Measurements from ENCODE around the gene GOLPH3L. TPM values are rescaled to one million over a fixed set of nuclear protein-coding genes. Genes with fewer than 3 reads are reported as not detected.
"Not testable (repeated sequence)": the region's sequence is repeated elsewhere in the genome, so short reads cannot be mapped to it uniquely, and the experiment has no call there.

GOLPH3L gene
- total and polyA plus RNA-seq, 4 donors, result 6.0 to 11.3 (median 7.5) TPM

GRCh38 chr1:150718225-150718891 lies 21.4 kb upstream of the GOLPH3L start:
- Histone ChIP-seq H3K4me3 (ENCODE audit: low read depth in 1 of 3, low read length in 3 of 3) (no peak overlapping the region), H3K9ac (ENCODE audit: low read depth in 1 of 2, low read length in 2 of 2) (no peak overlapping the region), H3K36me3 (ENCODE audit: control insufficient read depth in 4 of 4, insufficient read depth in 3 of 4, low read depth in 1 of 4, low read length in 3 of 4) (no peaks in the 10 kb centered on the region), H3K27me3 (ENCODE audit: control insufficient read depth in 4 of 4, insufficient read depth in 4 of 4, low read length in 3 of 4) (no peaks in the 10 kb centered on the region), H3K4me1 (ENCODE audit: control insufficient read depth in 4 of 4, insufficient read depth in 4 of 4, low read length in 3 of 4) (no peaks in the 10 kb centered on the region), H3K9me3 (ENCODE audit: control insufficient read depth in 4 of 4, low read length in 3 of 4) (no peaks in the 10 kb centered on the region), H3K27ac (ENCODE audit: low read depth in 1 of 2, low read length in 2 of 2) (no peak overlapping the region)
- 84% methylated on average over 11 of the region's 11 CpGs for WGBS
- no peak for DNase-seq (ENCODE audit: low spot score)
- TF ChIP-seq ATF3 (IDR thresholded peaks at IDR 0.05) (no peak), EGR1 (IDR thresholded peaks at IDR 0.05; ENCODE audit: low read depth in 2 of 2) (no peak), HNF4A (conservative IDR thresholded peaks at IDR 0.05) (no peak), GABPA (IDR thresholded peaks at IDR 0.05 in 1 of 2, conservative IDR thresholded peaks at IDR 0.05 in 1 of 2) (no peak), JUND (IDR thresholded peaks at IDR 0.05) (no peak), RXRA (IDR thresholded peaks at IDR 0.05) (no peak), REST (IDR thresholded peaks at IDR 0.05) (no peak), TAF1 (conservative IDR thresholded peaks at IDR 0.05) (no peak), RAD21 (IDR thresholded peaks at IDR 0.05) (no peak), FOXA1 (IDR thresholded peaks at IDR 0.05) (no peak), ZBTB33 (IDR thresholded peaks at IDR 0.05) (no peak), YY1 (IDR thresholded peaks at IDR 0.05) (no peak), SP1 (IDR thresholded peaks at IDR 0.05) (no peak)
- TF ChIP-seq, protein P1, sequence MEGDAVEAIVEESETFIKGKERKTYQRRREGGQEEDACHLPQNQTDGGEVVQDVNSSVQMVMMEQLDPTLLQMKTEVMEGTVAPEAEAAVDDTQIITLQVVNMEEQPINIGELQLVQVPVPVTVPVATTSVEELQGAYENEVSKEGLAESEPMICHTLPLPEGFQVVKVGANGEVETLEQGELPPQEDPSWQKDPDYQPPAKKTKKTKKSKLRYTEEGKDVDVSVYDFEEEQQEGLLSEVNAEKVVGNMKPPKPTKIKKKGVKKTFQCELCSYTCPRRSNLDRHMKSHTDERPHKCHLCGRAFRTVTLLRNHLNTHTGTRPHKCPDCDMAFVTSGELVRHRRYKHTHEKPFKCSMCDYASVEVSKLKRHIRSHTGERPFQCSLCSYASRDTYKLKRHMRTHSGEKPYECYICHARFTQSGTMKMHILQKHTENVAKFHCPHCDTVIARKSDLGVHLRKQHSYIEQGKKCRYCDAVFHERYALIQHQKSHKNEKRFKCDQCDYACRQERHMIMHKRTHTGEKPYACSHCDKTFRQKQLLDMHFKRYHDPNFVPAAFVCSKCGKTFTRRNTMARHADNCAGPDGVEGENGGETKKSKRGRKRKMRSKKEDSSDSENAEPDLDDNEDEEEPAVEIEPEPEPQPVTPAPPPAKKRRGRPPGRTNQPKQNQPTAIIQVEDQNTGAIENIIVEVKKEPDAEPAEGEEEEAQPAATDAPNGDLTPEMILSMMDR (IDR thresholded peaks at IDR 0.05; ENCODE audit: low read depth, low read length, missing input control), result no peak

GRCh38 chr1:150709031-150709430 lies 12.1 kb upstream of the GOLPH3L start:
- not testable (repeated sequence) for H3K9ac ChIP-seq (ENCODE audit: low read depth in 1 of 2, low read length in 2 of 2); H3K27ac ChIP-seq (ENCODE audit: low read depth in 1 of 2, low read length in 2 of 2); H3K9me3 ChIP-seq (ENCODE audit: control insufficient read depth in 4 of 4, low read length in 3 of 4); H3K4me3 ChIP-seq (ENCODE audit: low read depth in 1 of 3, low read length in 3 of 3); H3K4me1 ChIP-seq (ENCODE audit: control insufficient read depth in 4 of 4, insufficient read depth in 4 of 4, low read length in 3 of 4); DNase-seq (ENCODE audit: low spot score); H3K36me3 ChIP-seq (ENCODE audit: control insufficient read depth in 4 of 4, insufficient read depth in 3 of 4, low read depth in 1 of 4, low read length in 3 of 4); H3K27me3 ChIP-seq (ENCODE audit: control insufficient read depth in 4 of 4, insufficient read depth in 4 of 4, low read length in 3 of 4)
- WGBS, result 96% methylated on average over 1 of the region's 1 CpG
